Neural progenitor cell (in vitro differentiated cells): Measurements from ENCODE around the gene DENND2D.

ENCODE experiments used
- CTCF ChIP-seq: fragments of 200-600 bp; sonication (generic); IDR thresholded peaks from 2 replicates; pipeline ENCODE4 v1.5.1; 2017; ENCODE audit warnings: antibody characterized with exemption, mild to moderate bottlenecking
- EZH2 ChIP-seq: fragments of 200-600 bp; sonication (generic); IDR thresholded peaks from 2 replicates; pipeline ENCODE4 v1.6.1; 2017; ENCODE audit warnings: antibody characterized with exemption, mild to moderate bottlenecking, moderate library complexity
- EZH2phosphoT487 ChIP-seq: fragments of 200-600 bp; sonication (generic); IDR thresholded peaks from 2 replicates; pipeline ENCODE4 v1.6.1; 2017; ENCODE audit warnings: antibody characterized with exemption

GRCh38 chr1:111157431-111157830, 43.0 kb downstream of the DENND2D start:
- TF ChIP-seq CTCF (no peak), EZH2 (no peak), EZH2phosphoT487 (no peak)
